ENCODE measurements around the gene CSF1R. TPM values are rescaled to one million over a fixed set of nuclear protein-coding genes. Genes with fewer than 3 reads are reported as not detected.

Gene CSF1R
- 10 to 100 TPM; 26.4 to 46.2 TPM for total RNA-seq
- polyA plus RNA-seq, result 10 to 100 TPM in 1 of 2 donors, 1 to 10 TPM in 1; 5.4 to 17.9 TPM

DNA sequence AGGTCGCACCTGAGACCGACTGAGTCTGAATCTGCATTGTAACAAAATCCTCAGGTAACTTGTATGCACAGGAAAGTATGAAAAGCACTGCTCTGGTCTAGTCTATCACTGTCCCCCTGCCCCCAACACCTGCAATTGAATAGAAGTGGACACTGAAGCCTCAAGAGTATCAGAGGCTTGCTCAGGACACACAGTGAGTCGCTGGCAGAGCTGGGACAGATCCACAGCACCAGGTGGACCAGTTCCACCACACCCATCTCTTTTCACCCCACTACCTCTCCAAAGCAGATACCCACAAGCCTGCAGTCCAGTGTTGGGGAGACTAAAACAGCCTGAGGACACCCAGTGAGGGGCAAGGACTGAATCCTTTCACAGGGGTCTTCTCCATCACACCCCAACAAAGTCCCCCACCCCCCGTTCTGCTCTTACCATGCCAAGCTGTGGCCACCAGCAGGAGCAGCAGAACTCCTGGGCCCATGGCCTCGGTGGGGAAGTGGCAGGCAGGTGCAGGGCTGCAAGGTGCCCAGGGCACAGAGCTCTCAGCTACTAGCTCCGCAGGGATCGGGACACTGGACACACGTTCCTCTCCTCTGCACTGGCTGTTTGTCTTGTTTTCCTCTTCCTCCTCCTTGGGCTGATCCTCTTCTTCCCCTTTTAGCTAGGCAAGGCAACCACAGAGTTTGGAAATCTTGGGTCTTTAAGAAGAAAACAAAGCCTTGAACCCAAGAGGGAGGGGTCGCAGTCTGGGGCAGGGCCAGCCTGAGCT is at the start of gene CSF1R:
Gene CSF1R, minus strand, starts transcription at position 605 of the 766 bp plus-strand sequence. Its CDS starts 127 bp downstream, at position 478.
- Histone ChIP-seq H3K27ac (ENCODE audit: low read depth in 1 of 2, low read length in 2 of 2) (no peak within 1 kb of the TSS), H3K4me3 (ENCODE audit: low read depth in 1 of 3, low read length in 3 of 3) (peak within 1 kb of the TSS in 2 of 3 donors; percentile 1 to 14), H3K27me3 (ENCODE audit: control insufficient read depth in 4 of 4, insufficient read depth in 4 of 4, low read length in 3 of 4) (peaks cover 0 to 5% (median 0%) of the 10 kb centered on the region in 4 donors), H3K4me1 (ENCODE audit: control insufficient read depth in 4 of 4, insufficient read depth in 4 of 4, low read length in 3 of 4) (peaks cover 0 to 2% (median 0%) of the 10 kb centered on the region in 4 donors), H3K9me3 (ENCODE audit: control insufficient read depth in 4 of 4, low read length in 3 of 4) (no peaks in the 10 kb centered on the region), H3K36me3 (ENCODE audit: control insufficient read depth in 4 of 4, insufficient read depth in 3 of 4, low read depth in 1 of 4, low read length in 3 of 4) (no peaks in the 10 kb centered on the region), H3K9ac (ENCODE audit: low read depth in 1 of 2, low read length in 2 of 2) (peak within 1 kb of the TSS in 1 of 2 donors; percentile 22)
- no peak for DNase-seq (ENCODE audit: low spot score)
- TF ChIP-seq GABPA (IDR thresholded peaks at IDR 0.05 in 1 of 2, conservative IDR thresholded peaks at IDR 0.05 in 1 of 2) (no peak), RXRA (IDR thresholded peaks at IDR 0.05) (no peak), EGR1 (IDR thresholded peaks at IDR 0.05; ENCODE audit: low read depth in 2 of 2) (no peak), HNF4A (conservative IDR thresholded peaks at IDR 0.05) (no peak), FOXA2 (IDR thresholded peaks at IDR 0.05) (no peak), MAX (IDR thresholded peaks at IDR 0.05) (no peak), ZBTB33 (IDR thresholded peaks at IDR 0.05) (no peak), FOXA1 (IDR thresholded peaks at IDR 0.05) (no peak), JUND (IDR thresholded peaks at IDR 0.05) (no peak), HNF4G (IDR thresholded peaks at IDR 0.05) (no peak), TAF1 (conservative IDR thresholded peaks at IDR 0.05) (no peak)
- 80% methylated on average over 9 of the region's 9 CpGs for WGBS

- 86% methylated on average over 21 of the region's 21 CpGs for WGBS
- H3K36me3 ChIP-seq (ENCODE audit: control insufficient read depth in 4 of 4, insufficient read depth in 3 of 4, low read depth in 1 of 4, low read length in 3 of 4), result no peaks in the 10 kb centered on the region
- no peak overlapping the region for H3K9ac ChIP-seq (ENCODE audit: low read depth in 1 of 2, low read length in 2 of 2)
- no peaks in the 10 kb centered on the region for H3K9me3 ChIP-seq (ENCODE audit: control insufficient read depth in 4 of 4, low read length in 3 of 4)
- peak overlapping the region; percentile 87 to 94 for H3K27ac ChIP-seq (ENCODE audit: low read depth in 1 of 2, low read length in 2 of 2)
- H3K27me3 ChIP-seq (ENCODE audit: control insufficient read depth in 4 of 4, insufficient read depth in 4 of 4, low read length in 3 of 4), result no peaks in the 10 kb centered on the region
- TF ChIP-seq HNF4G (IDR thresholded peaks at IDR 0.05) (no peak), GABPA (IDR thresholded peaks at IDR 0.05 in 1 of 2, conservative IDR thresholded peaks at IDR 0.05 in 1 of 2) (no peak), REST (IDR thresholded peaks at IDR 0.05) (no peak)
- peaks cover 21 to 57% (median 45%) of the 10 kb centered on the region in 4 donors for H3K4me1 ChIP-seq (ENCODE audit: control insufficient read depth in 4 of 4, insufficient read depth in 4 of 4, low read length in 3 of 4)
- DNase-seq (ENCODE audit: low spot score), result no peak
- H3K4me3 ChIP-seq (ENCODE audit: low read depth in 1 of 3, low read length in 3 of 3), result no peak overlapping the region
These were observed 49.4 kb upstream of the CSF1R start for GRCh38 chr5:150135557-150136304.
